ENCODE measurements around the gene JAKMIP1. TPM values are rescaled to one million over a fixed set of nuclear protein-coding genes. Genes with fewer than 3 reads are reported as not detected.

JAKMIP1 gene
- total RNA-seq, 1 donor from 2014 or later = not detected

DNA sequence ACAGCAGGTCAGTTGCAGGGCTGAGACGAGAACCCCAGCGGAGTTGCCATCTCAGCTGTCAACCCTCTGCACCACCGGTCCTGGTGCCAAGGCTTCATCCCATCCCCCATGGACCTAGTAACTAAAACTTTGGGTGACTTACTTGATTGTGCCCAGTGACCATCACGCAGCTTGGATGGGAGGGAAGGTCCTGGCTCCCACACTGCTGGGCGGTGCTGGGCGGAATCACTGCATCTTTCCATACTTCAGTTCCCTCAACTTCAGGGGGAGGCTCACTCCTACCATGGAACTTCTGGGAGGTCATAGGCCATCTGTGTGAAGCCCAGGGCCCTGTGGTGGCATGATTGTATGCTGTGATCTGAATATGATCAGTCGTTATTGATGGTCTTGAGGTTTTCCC is 26.2 kb upstream of the JAKMIP1 start:
- H3K9me3 Mint-ChIP-seq = no peaks in the 10 kb centered on the region
- H3K36me3 Mint-ChIP-seq = no peaks in the 10 kb centered on the region
- H3K27ac Mint-ChIP-seq = no peak overlapping the region
- TF ChIP-seq, protein P1, sequence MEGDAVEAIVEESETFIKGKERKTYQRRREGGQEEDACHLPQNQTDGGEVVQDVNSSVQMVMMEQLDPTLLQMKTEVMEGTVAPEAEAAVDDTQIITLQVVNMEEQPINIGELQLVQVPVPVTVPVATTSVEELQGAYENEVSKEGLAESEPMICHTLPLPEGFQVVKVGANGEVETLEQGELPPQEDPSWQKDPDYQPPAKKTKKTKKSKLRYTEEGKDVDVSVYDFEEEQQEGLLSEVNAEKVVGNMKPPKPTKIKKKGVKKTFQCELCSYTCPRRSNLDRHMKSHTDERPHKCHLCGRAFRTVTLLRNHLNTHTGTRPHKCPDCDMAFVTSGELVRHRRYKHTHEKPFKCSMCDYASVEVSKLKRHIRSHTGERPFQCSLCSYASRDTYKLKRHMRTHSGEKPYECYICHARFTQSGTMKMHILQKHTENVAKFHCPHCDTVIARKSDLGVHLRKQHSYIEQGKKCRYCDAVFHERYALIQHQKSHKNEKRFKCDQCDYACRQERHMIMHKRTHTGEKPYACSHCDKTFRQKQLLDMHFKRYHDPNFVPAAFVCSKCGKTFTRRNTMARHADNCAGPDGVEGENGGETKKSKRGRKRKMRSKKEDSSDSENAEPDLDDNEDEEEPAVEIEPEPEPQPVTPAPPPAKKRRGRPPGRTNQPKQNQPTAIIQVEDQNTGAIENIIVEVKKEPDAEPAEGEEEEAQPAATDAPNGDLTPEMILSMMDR (IDR thresholded peaks at IDR 0.05; ENCODE audit: unreplicated experiment) = no peak
- H3K27me3 Mint-ChIP-seq (ENCODE audit: low read depth) = peaks cover 45% of the 10 kb centered on the region
- DNase-seq (ENCODE audit: low spot score in 2 of 2, unreplicated experiment in 2 of 2) = peak in 1 of 2 experiments; percentile 5
- no peaks in the 10 kb centered on the region for H3K4me1 Mint-ChIP-seq
- H3K4me3 Mint-ChIP-seq = no peak overlapping the region

DNA sequence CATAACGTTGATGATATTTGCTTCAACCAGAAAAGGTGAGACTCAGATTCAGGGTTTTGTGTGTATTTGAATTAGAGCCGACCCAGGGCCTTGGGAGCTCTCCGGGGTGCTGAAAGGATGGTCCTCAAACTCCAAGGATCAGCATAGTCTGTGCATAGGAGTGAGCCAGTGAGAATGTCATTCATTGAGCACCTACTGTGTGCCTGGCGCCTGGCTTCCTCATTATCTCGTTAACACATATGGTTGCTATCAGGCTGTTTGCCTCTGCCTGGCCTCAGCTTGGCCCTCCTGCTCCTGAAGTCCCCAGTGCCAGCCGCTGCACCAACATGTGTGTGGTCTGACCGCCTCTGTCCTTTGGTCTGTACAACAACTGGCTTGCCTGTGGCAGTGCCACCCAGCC is 25.1 kb upstream of the JAKMIP1 start:
- H3K4me1 Mint-ChIP-seq = no peaks in the 10 kb centered on the region
- TF ChIP-seq, protein P1 (IDR thresholded peaks at IDR 0.05; ENCODE audit: unreplicated experiment) = no peak

DNA sequence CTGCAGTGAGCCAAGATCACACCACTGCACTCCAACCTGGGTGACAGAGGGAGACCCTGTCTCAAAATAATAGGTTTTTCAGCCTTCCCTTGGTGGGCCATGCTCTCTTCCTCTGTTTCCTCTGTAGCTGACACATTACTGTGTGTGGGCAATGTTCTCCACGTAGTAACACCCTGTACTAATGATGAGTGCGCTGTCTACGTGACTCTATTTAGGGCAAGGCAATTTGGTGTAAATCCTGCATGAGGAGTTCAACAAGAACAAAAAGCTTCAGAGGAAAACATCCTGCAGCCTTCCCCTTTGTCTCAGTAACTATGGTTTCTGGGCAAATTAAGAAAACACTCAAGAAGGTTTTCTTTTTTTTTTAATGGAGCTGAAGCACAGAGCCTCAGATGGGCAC is 24.4 kb upstream of the JAKMIP1 start:
- H3K27ac Mint-ChIP-seq = no peak overlapping the region
- H3K4me3 Mint-ChIP-seq = no peak overlapping the region
- DNase-seq (ENCODE audit: low spot score in 2 of 2, unreplicated experiment in 2 of 2) = no peak
- H3K36me3 Mint-ChIP-seq = no peaks in the 10 kb centered on the region
- no peaks in the 10 kb centered on the region for H3K9me3 Mint-ChIP-seq
- TF ChIP-seq, protein P1 (IDR thresholded peaks at IDR 0.05; ENCODE audit: unreplicated experiment) = no peak
- peaks cover 62% of the 10 kb centered on the region for H3K27me3 Mint-ChIP-seq (ENCODE audit: low read depth)
- no peaks in the 10 kb centered on the region for H3K4me1 Mint-ChIP-seq

More for the DNA sequence above, 25.1 kb upstream of the JAKMIP1 start:
- H3K36me3 Mint-ChIP-seq = no peaks in the 10 kb centered on the region
- no peak overlapping the region for H3K4me3 Mint-ChIP-seq
- H3K9me3 Mint-ChIP-seq = no peaks in the 10 kb centered on the region
- DNase-seq (ENCODE audit: low spot score in 2 of 2, unreplicated experiment in 2 of 2) = peak in 1 of 2 experiments; percentile 72
- peaks cover 56% of the 10 kb centered on the region for H3K27me3 Mint-ChIP-seq (ENCODE audit: low read depth)
- H3K27ac Mint-ChIP-seq = no peak overlapping the region

DNA sequence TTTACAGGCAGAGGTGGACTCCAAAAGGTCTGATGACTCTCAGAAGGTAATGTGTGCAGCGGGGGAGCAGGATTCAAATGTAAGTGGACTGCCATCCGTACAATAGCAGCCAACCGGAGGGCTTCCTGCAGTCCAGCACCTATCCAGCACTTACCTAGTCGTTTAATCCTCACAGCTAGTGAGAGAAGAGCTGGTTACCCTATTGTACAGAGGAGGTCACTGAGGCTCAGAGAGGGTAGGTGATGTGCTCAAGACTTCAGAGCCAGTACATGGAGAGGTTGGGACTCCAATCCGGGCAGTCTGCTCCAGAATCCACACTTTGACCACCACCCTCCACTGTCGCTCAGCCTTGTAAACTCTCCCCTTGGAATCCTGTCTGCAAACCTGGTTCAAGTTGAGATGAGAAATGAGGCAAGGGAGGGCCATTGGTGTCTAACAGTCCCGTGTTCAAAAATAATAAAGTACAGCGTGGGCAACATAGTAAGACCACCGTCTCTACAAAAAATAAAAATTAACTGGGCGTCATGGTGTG is 22.5 kb upstream of the JAKMIP1 start:
- peak in 1 of 2 experiments; percentile 28 for DNase-seq (ENCODE audit: low spot score in 2 of 2, unreplicated experiment in 2 of 2)
- Mint-ChIP-seq H3K36me3 (no peaks in the 10 kb centered on the region), H3K4me3 (no peak overlapping the region), H3K27ac (no peak overlapping the region), H3K4me1 (no peaks in the 10 kb centered on the region), H3K9me3 (no peaks in the 10 kb centered on the region), H3K27me3 (ENCODE audit: low read depth) (peaks cover 73% of the 10 kb centered on the region)
- TF ChIP-seq, protein P1 (IDR thresholded peaks at IDR 0.05; ENCODE audit: unreplicated experiment) = no peak

DNA sequence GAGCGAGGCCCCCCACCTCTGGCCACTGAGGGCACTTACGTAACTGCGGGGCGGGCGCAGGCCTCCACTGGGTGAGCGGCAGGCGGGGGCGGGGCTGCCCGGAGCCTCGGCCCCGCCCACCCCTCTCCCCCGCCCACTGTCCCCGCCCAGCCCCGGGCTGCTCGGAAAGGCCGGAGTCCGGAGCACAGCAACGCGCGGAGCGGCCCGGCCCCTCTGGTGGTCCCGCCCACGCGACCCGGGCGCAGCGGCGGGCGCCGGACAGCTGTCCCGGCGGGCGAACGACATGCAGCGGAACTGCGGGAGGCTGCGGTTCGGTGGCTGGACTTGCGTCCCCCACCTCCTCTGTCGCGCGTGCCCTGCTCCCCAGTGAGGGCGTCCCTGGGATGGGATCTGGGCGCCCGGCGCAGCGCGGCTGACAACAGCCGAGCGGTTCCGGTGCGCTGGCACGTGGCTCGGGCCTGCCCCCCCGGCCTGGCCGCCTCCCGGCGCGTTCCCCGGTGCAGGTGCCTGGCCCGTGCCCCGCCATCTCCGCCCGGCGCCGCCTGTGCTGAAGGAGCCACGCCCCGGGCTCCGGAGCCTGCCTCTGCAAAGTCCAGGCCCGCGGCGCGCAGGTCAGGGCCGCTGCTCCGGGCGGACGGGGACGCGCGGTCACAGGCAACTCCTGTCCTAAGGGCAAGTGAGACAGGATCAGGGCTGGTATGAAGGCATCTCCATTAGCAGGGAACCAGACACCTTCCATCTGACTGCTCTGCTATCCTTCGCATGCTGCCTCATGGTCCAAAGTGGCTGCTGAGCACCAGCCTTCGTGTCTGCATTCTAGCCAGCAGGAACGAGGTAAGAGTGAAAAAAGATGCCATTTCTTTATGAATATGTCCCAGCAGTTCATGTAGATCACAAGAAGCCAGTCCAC is 21.8 kb upstream of the JAKMIP1 start:
- peak; percentile 42 to 60 for DNase-seq (ENCODE audit: low spot score in 2 of 2, unreplicated experiment in 2 of 2)
- peak overlapping the region; percentile 55 for H3K4me3 Mint-ChIP-seq
- no peaks in the 10 kb centered on the region for H3K4me1 Mint-ChIP-seq
- no peaks in the 10 kb centered on the region for H3K36me3 Mint-ChIP-seq
- TF ChIP-seq, protein P1 (IDR thresholded peaks at IDR 0.05; ENCODE audit: unreplicated experiment) = no peak
- H3K9me3 Mint-ChIP-seq = no peaks in the 10 kb centered on the region
- H3K27me3 Mint-ChIP-seq (ENCODE audit: low read depth) = peaks cover 79% of the 10 kb centered on the region
- H3K27ac Mint-ChIP-seq = no peak overlapping the region
